ENCODE measurements around the gene KLF1. TPM values are rescaled to one million over a fixed set of nuclear protein-coding genes. Genes with fewer than 3 reads are reported as not detected.

The KLF1 gene
- total and polyA plus RNA-seq, 2 of the 13 experiments (the other 11 are each of a cell fraction or from before 2014, with no cell fraction given): not detected

- no peak for TF ChIP-seq MZF1 (CRISPR knock-in tag; IDR thresholded peaks at IDR 0.05; ENCODE audit: borderline replicate concordance)
- no peak for TF ChIP-seq ZNF292 (CRISPR knock-in tag; IDR thresholded peaks at IDR 0.05; ENCODE audit: borderline replicate concordance, low read depth)
- TF ChIP-seq RARA (CRISPR knock-in tag; IDR thresholded peaks at IDR 0.05): no peak
- TF ChIP-seq TBX2 (CRISPR knock-in tag; IDR thresholded peaks at IDR 0.05; ENCODE audit: borderline replicate concordance): peak; percentile 59; the same call in 1 of the 2 replicates
- no peak for TF ChIP-seq ZNF337 (CRISPR knock-in tag; IDR thresholded peaks at IDR 0.05; ENCODE audit: borderline replicate concordance, low read depth)
- TF ChIP-seq ZBTB26 (CRISPR knock-in tag; IDR thresholded peaks at IDR 0.05; ENCODE audit: borderline replicate concordance): 0 out of 2 replicates have a peak, but pooled peaks have one; percentile 60
- TF ChIP-seq SNAPC5 (CRISPR knock-in tag; IDR thresholded peaks at IDR 0.05; ENCODE audit: borderline replicate concordance): no peak
- TF ChIP-seq SPEN (CRISPR knock-in tag; IDR thresholded peaks at IDR 0.05; ENCODE audit: low read depth): peak; percentile 35; the same call in 1 of the 2 replicates
- no peak for TF ChIP-seq SKI (IDR thresholded peaks at IDR 0.05; ENCODE audit: partially characterized antibody)
- no peak for TF ChIP-seq ZNF564 (CRISPR knock-in tag; IDR thresholded peaks at IDR 0.05)
- no peak for TF ChIP-seq ZNF572 (CRISPR knock-in tag; IDR thresholded peaks at IDR 0.05)
- no peak for TF ChIP-seq RERE (CRISPR knock-in tag; IDR thresholded peaks at IDR 0.05; ENCODE audit: low read depth)
- TF ChIP-seq ZNF317 (CRISPR knock-in tag; IDR thresholded peaks at IDR 0.05): peak; percentile 46; the same call in 1 of the 2 replicates
- TF ChIP-seq CSRNP2 (CRISPR knock-in tag; conservative IDR thresholded peaks at IDR 0.05; ENCODE audit: low read depth): no peak
- no peak for TF ChIP-seq ZNF780A (CRISPR knock-in tag; IDR thresholded peaks at IDR 0.05)
- no peak for TF ChIP-seq FOXA1 (IDR thresholded peaks at IDR 0.05)
- TF ChIP-seq FOXA1 (CRISPR knock-in tag; IDR thresholded peaks at IDR 0.05): no peak
- TF ChIP-seq HNRNPH1 (optimal IDR thresholded peaks at IDR 0.05; ENCODE audit: low read depth, low read length): no peak
- peak; percentile 84 for TF ChIP-seq ZNF816 (CRISPR knock-in tag; IDR thresholded peaks at IDR 0.05; ENCODE audit: borderline replicate concordance)
- TF ChIP-seq ZNF724P (CRISPR knock-in tag; IDR thresholded peaks at IDR 0.05; ENCODE audit: borderline replicate concordance): no peak
- no peak for TF ChIP-seq FLYWCH1 (CRISPR knock-in tag; IDR thresholded peaks at IDR 0.05)
- peak; percentile 78 for TF ChIP-seq ASH2L (IDR thresholded peaks at IDR 0.05; ENCODE audit: insufficient read length, low read depth, low read length)
Observed at GRCh38 chr19:12890787-12891552, 4.0 kb upstream of the KLF1 start, which contains the start of gene GCDH (continued).
